T-helper 1 cell treated with Interleukin-12 subunit alpha and Interleukin-12 subunit beta and Interleukin-4 antibody, amounts not matched to agents 30 μg/mL and 1 μg/mL, for 36 hours (primary cell): Measurements from ENCODE around the gene RPA1.
A peak's percentile ranks its signal among the peaks of the same experiment; 100 is the strongest.

Experiments used
- H3K27ac Mint-ChIP-seq: one replicate; pipeline ENCODE4 v1.8.0; 2021; ENCODE audit warnings: mild to moderate bottlenecking, mixed read lengths
- H3K27me3 Mint-ChIP-seq: one replicate; pipeline ENCODE4 v1.8.0; 2021; ENCODE audit warnings: low read depth, mixed read lengths
- H3K36me3 Mint-ChIP-seq: one replicate; pipeline ENCODE4 v1.8.0; 2021; ENCODE audit warnings: low read depth, mixed read lengths
- H3K4me1 Mint-ChIP-seq: one replicate; pipeline ENCODE4 v1.8.0; 2021; ENCODE audit warnings: low read depth, mixed read lengths
- H3K4me3 Mint-ChIP-seq: one replicate; pipeline ENCODE4 v1.8.0; 2021; ENCODE audit warnings: mild to moderate bottlenecking, moderate library complexity, mixed read lengths
- H3K9me3 Mint-ChIP-seq: one replicate; pipeline ENCODE4 v1.8.0; 2021; ENCODE audit warnings: mixed read lengths

RPA1 gene

DNA sequence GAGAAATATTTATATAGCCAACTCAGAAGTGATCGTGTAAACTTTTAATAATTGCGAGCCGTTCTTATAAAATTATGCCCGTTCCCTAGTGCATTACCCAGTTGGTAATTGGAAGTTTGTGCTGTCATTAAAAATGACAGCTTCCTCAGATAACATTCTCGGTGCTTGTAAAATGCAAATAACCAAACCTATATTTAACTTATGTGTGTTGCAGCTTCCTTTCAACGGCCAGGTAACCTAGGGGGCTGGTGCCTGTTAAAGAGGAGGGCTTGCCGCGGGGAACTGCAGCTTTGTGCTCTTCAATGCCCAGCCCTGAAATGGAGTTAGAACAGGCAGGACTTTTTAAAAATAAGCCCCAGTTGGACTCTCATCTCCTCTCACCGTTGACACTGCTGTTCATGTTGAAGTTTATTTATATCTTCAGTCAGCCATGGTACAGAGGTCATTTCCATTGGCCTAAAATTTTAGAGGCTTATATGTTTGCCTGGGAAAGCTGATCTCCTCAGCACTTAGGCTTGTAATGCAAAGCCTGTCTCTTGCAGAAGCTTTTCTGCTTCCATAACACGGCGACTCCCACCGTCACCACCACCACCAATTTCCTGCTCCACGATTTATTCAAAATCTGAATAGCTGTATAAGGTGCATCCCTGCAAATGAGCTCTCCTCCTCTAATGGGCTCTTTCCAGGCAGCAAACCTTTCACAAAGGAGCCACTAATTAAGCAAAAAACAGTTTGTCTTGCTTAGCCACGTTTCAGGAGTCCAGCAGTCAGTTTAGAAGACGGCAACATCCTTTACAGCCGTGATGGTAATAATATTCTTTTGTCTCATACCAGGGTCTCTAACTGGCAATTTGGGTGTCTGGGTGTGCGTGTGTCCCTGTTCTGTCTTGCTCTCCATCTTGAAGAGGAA lies 74.7 kb downstream of the RPA1 start:
- no peak overlapping the region for H3K27ac Mint-ChIP-seq
- H3K27me3 Mint-ChIP-seq, result peaks cover 55% of the 10 kb centered on the region
- no peak overlapping the region for H3K4me3 Mint-ChIP-seq

DNA sequence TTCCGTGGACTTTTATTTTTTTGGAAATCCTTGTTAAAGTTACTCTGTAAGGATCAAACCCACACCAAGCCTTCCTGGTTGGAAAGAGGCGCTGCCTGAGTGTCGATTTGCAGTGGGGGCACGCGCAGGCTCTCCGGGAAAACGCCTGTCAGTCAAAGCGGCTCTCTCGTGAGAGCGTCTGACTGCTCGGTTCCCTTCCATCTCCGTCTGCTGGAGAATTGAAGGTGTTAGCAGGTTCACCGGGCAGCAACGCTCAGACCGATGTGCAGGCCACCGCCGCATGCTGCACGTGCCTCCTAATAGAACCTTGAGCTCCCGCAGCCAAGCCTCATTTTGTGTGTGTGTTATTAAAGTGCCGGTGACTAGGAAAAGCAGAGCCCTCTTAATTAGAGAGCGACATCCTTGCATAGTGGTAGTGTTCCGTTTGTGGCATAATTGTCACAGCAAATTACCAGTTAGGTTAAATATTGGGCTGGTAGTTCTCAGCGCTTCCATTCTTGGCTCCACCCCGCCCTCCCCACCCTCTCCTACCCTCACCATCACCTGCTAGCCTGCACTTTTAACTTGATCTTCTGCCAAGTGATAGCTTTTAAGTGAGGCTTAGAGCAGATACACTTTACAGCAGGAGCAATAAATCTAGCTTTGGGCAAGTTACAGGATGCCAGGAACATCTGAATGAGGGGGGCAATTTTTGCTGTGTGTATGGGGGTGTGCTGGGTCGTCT lies 75.5 kb downstream of the RPA1 start:
- H3K27me3 Mint-ChIP-seq, result peaks cover 64% of the 10 kb centered on the region

More for the DNA sequence above, 74.7 kb downstream of the RPA1 start:
- H3K9me3 Mint-ChIP-seq, result no peaks in the 10 kb centered on the region
- H3K4me1 Mint-ChIP-seq, result peaks cover 12% of the 10 kb centered on the region
- H3K36me3 Mint-ChIP-seq, result peaks cover 5% of the 10 kb centered on the region

DNA sequence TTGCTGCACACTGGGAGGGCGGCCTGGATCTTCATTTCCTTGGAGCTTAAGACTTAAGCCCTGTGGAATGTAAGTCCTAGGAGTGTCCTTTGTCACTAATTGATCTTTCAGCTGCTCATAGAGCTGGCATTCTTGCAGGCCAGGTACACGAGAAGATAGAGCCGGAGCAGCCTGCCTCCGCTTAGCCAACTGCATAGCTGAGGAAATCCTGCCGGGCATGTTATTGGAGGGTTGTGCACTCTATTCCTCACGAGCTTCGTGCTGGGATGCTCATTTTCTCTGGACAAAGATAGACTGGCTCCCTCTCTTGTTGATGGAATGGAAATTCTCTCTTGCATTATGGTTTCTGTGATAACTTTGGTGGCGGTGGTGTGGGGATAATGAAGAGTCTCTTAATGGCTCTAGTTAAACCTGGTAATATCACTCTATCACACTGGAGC lies 76.9 kb downstream of the RPA1 start:
- H3K27ac Mint-ChIP-seq, result no peak overlapping the region
- H3K4me1 Mint-ChIP-seq, result peaks cover 12% of the 10 kb centered on the region
- H3K4me3 Mint-ChIP-seq, result no peak overlapping the region
- H3K36me3 Mint-ChIP-seq, result peaks cover 2% of the 10 kb centered on the region
- peaks cover 73% of the 10 kb centered on the region for H3K27me3 Mint-ChIP-seq
- no peaks in the 10 kb centered on the region for H3K9me3 Mint-ChIP-seq

More for the DNA sequence above, 75.5 kb downstream of the RPA1 start:
- peaks cover 12% of the 10 kb centered on the region for H3K4me1 Mint-ChIP-seq
- no peak overlapping the region for H3K4me3 Mint-ChIP-seq
- H3K36me3 Mint-ChIP-seq, result peaks cover 2% of the 10 kb centered on the region
- H3K27ac Mint-ChIP-seq, result no peak overlapping the region
- no peaks in the 10 kb centered on the region for H3K9me3 Mint-ChIP-seq

DNA sequence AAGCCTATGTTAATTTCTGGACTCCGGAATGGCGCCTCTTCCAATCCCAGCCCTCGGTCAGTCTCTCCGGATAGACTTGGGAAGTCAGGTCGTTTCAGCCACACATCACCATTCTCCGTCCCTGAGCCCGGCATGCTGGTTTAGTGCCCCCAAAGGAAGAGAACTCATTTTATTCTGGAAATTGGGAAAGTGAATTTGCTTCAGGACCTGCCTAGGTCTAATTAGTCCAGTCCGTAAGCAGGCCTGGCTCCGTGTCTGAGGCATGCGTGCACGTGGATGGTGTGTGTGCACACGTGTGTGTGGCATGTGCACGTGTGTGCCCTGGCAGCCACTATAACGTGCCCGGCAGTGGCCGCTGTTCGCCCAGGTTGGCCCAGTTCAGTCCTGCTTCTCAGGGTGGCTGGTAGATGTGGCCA lies 77.4 kb downstream of the RPA1 start:
- peaks cover 78% of the 10 kb centered on the region for H3K27me3 Mint-ChIP-seq
- peaks cover 12% of the 10 kb centered on the region for H3K4me1 Mint-ChIP-seq
- H3K27ac Mint-ChIP-seq, result no peak overlapping the region
- no peaks in the 10 kb centered on the region for H3K9me3 Mint-ChIP-seq
- H3K4me3 Mint-ChIP-seq, result no peak overlapping the region
- peaks cover 2% of the 10 kb centered on the region for H3K36me3 Mint-ChIP-seq

DNA sequence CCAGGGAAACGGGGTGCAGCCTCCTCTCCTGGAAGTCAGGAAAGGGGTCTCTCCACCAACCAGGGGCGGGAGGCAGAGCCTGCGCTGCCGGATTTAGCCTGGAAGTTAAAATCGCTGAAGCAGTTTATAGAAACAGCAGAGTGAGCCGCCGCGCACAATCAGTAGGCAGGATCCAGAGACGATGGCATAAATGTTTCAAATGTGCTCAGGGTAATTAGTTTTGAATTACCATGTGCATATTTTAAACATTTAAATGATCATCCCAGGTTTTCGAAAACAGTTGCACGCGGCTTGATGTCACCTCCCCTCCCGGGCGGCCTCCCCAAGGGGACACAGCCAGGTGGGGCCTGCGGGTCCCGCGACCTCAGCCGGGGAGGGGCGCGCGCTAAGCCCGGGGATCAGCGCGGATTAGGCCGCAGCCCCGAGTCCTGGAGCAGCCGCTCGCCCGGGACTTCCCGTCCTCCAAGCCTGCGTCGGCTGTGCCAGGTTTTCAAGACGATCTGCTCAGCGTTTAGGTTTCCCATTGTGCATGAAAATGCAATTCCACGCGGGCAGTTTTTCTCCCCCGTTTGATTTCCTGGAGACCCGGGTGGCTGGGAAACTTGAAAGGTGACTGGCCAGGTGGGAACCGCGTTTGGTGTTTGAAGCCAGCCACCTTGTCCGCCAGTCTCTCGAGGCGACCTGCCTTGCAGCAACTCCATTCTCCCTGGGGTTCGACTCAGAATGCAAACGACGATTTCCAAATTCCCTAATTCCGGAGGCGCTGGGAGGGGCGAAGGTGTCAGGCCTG lies 78.3 kb downstream of the RPA1 start:
- Mint-ChIP-seq H3K36me3 (peaks cover 2% of the 10 kb centered on the region), H3K9me3 (no peaks in the 10 kb centered on the region), H3K4me3 (peak overlapping the region; percentile 56), H3K4me1 (peaks cover 12% of the 10 kb centered on the region), H3K27me3 (peaks cover 81% of the 10 kb centered on the region), H3K27ac (no peak overlapping the region)

DNA sequence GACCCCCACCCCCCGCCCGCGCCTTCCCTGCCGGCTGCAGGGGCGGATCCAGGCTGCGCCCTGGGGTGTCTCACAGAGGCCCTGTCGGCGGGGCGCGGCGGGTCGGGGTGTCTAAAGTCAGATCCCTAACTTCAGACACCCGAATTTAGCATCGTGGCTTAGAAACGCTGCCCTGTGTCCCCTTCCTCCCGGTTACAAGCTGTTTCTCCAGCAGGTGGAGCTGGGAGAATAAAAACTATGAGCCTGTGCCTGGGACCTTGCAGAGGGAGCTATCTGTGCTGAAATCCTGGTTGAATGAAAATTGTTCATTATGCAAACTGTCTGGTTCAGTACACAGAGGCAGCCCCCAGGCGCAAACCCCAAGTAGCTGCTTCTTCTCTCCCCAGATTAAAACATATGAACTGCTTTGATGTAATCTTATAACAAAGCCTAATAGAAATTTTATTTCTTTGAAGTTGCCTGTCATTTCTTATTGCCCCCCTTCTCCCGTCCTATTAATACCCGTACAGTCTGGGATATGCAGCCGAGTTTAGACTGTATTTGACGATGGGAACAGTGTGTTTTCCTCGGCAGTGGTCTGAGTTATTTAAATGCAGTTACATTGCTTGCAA lies 79.0 kb downstream of the RPA1 start:
- Mint-ChIP-seq H3K27me3 (peaks cover 78% of the 10 kb centered on the region), H3K27ac (no peak overlapping the region), H3K9me3 (no peaks in the 10 kb centered on the region), H3K4me1 (peaks cover 12% of the 10 kb centered on the region), H3K36me3 (peaks cover 2% of the 10 kb centered on the region), H3K4me3 (peak overlapping the region; percentile 56)

DNA sequence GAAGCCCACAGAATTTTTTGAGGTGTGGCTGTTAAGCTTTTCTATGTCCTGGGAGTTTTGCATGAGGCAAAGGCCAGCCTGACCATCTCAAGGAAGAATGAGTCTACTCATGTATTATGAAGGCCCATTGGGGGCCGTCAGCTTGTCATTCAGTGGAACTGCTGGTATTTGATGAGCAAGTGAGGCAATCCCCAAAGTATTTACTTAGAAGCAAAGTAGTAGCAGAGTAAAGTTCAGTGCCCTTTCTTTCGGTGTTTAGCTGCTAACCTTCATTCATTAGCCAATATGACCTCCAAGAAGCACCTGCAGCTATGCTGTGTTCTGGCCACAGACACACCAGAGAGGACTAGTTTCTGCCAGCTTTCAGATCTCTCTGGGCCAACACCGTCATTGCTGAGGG lies 80.2 kb downstream of the RPA1 start:
- Mint-ChIP-seq H3K36me3 (peaks cover 2% of the 10 kb centered on the region), H3K27me3 (peaks cover 74% of the 10 kb centered on the region), H3K9me3 (no peaks in the 10 kb centered on the region), H3K4me3 (no peak overlapping the region), H3K27ac (no peak overlapping the region), H3K4me1 (peaks cover 14% of the 10 kb centered on the region)

DNA sequence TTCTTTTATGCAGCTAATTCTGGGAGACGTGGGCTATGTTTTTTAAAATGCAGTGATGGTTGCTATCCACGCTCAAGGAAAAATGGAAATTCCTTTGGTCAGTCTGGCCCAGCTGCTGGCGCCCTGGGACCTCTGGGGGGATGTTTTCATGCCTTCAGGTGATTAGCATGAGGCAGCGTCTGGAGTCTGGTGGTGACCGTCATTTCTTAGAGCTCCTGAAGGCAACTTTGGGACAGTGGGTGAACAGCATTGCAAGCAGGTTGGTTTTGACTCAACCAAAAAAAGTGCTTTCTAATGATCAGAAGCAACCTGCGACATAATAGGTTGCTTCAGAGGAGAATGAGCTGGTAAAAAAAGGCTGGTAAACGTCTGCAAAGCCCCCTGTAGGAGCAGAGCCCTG lies 82.3 kb downstream of the RPA1 start:
- H3K36me3 Mint-ChIP-seq, result peaks cover 2% of the 10 kb centered on the region
- peaks cover 11% of the 10 kb centered on the region for H3K4me1 Mint-ChIP-seq
- H3K9me3 Mint-ChIP-seq, result no peaks in the 10 kb centered on the region
- H3K4me3 Mint-ChIP-seq, result no peak overlapping the region
- no peak overlapping the region for H3K27ac Mint-ChIP-seq
- peaks cover 63% of the 10 kb centered on the region for H3K27me3 Mint-ChIP-seq

DNA sequence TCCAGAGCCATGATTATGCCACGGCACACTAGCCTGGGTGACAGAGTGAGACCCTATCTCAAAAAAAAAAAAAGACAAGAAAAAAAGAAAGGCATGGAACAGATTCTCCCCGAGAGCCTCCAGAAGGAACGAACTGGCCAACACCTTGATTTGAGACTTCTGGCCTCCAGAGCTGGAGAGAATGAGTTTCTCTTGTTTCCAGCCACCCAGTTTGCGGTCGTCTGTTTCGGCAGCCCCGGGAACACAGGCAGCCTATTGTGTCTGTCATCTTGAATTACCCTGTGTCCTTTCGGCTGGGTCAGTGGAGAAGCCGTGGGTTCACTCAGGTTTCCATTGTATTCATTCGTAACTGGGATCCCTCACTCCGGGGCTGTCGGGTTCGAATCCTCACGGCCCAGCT lies 83.9 kb downstream of the RPA1 start:
- peaks cover 50% of the 10 kb centered on the region for H3K27me3 Mint-ChIP-seq
- H3K4me3 Mint-ChIP-seq, result no peak overlapping the region
- peaks cover 6% of the 10 kb centered on the region for H3K4me1 Mint-ChIP-seq
- H3K9me3 Mint-ChIP-seq, result no peaks in the 10 kb centered on the region
- no peak overlapping the region for H3K27ac Mint-ChIP-seq
- H3K36me3 Mint-ChIP-seq, result peaks cover 2% of the 10 kb centered on the region

DNA sequence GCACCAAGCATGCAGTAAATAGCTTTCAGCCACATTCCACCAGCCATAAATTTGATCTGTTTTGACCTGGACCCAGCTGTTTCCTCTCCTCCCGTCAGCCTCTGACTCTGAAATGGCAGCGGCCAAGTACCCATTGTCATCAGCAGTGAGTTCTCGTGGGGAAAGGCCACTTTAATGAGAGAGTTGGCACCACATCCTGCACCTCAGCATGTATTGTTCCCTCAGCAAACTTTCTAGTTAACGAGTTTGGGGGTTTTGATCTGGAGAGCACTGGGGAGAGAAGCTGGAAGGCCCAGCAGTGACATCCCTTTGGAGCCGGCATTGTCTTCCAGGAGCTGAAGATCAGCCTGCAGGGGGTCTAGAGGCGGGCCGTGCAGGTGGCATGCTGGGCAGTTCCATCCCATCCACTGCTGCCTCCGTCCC lies 84.9 kb downstream of the RPA1 start:
- peaks cover 2% of the 10 kb centered on the region for H3K4me1 Mint-ChIP-seq
- peaks cover 40% of the 10 kb centered on the region for H3K27me3 Mint-ChIP-seq
- no peaks in the 10 kb centered on the region for H3K36me3 Mint-ChIP-seq
- H3K27ac Mint-ChIP-seq, result no peak overlapping the region
- no peak overlapping the region for H3K4me3 Mint-ChIP-seq
- H3K9me3 Mint-ChIP-seq, result no peaks in the 10 kb centered on the region

DNA sequence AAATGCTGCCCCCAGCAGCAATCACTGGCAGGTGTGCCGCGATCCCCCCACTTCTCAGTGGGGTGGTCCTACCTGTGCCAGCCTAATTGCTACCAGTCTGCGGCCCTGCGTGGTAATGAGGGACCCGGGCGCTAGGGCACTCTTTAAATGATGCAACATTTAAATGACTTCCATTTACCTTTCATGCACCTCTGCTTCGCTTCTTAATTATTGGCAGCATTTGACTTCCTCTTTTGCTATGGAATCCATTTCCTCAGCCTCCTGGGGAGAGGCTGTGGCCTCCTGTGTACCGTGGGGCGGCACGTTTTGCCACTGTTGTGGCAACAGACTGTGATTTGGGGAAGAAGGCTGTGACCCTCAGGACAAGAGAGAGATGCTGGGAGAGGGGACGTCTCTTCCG lies 86.1 kb downstream of the RPA1 start:
- Mint-ChIP-seq H3K27ac (no peak overlapping the region), H3K36me3 (no peaks in the 10 kb centered on the region), H3K27me3 (peaks cover 32% of the 10 kb centered on the region), H3K4me1 (peaks cover 2% of the 10 kb centered on the region), H3K4me3 (no peak overlapping the region), H3K9me3 (no peaks in the 10 kb centered on the region)

DNA sequence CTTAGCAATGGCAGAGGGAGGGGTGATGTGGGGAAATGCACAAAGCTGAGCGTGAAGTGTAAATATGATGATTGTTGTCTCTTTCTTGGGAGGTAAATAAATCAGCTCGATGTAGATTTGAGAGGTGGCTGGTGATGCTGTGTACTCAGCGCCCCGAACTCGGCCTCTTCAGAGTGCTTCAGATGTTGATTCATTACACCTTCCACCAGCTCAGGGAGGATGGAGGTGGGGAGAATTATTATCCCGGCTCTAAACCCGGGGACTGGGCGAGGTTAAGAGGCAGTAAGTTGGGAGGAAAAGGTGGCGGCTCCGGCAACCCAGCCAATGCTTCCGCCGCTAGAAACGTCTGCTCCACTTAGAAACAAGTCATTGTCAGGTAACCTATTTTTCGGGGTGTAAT lies 86.5 kb downstream of the RPA1 start:
- Mint-ChIP-seq H3K4me3 (no peak overlapping the region), H3K9me3 (no peaks in the 10 kb centered on the region), H3K27me3 (peaks cover 28% of the 10 kb centered on the region), H3K36me3 (no peaks in the 10 kb centered on the region), H3K27ac (no peak overlapping the region), H3K4me1 (peaks cover 2% of the 10 kb centered on the region)

DNA sequence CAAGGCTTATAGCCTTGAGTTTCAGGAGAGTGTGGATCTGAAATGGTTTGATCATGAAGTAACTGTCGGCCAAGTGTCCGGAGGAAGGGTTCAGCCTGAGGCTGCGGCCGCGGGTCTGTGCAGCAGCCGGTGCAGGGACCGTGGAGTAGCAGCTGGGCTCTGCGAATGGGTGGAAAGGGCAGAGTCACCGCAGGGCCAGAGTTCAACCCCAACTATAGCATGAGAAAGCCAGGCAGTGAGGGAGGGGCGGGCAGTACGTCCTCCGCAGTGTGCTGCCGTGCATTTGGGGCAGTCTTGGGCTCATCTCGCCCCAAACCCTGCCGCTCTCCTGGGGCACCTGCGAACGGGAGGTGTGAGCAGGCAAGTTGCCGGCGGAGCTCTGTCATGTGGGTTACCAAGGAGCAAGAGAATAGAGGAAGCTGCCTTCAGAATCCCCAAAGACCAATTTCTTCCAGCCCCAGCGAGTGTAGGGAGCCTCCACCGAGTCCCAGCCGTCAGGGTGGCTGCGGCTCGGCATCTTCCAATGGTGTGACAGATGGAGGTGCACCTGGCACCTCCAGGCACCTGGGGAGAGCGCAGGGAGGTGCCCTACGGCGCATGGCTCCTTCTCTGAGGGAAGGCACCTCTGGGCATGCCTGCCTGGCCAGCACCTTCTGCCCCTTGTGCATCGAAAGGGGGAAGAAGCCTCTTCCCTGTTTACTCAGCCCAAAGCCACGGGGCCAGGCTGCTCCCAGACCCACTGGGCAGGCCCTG lies 87.3 kb downstream of the RPA1 start:
- no peak overlapping the region for H3K4me3 Mint-ChIP-seq
- H3K4me1 Mint-ChIP-seq, result peaks cover 2% of the 10 kb centered on the region
- H3K9me3 Mint-ChIP-seq, result no peaks in the 10 kb centered on the region
- H3K27me3 Mint-ChIP-seq, result peaks cover 20% of the 10 kb centered on the region
- H3K27ac Mint-ChIP-seq, result no peak overlapping the region
- H3K36me3 Mint-ChIP-seq, result no peaks in the 10 kb centered on the region
